T-helper 1 cell treated with Interleukin-12 subunit alpha and Interleukin-12 subunit beta and Interleukin-4 antibody, amounts not matched to agents 30 μg/mL and 1 μg/mL, for 36 hours (primary cell): ENCODE data around the gene TMEM30A.

ENCODE experiments used
- H3K27ac Mint-ChIP-seq: one replicate; pipeline ENCODE4 v1.8.0; 2021; ENCODE audit warnings: mild to moderate bottlenecking, mixed read lengths
- H3K27me3 Mint-ChIP-seq: one replicate; pipeline ENCODE4 v1.8.0; 2021; ENCODE audit warnings: low read depth, mixed read lengths
- H3K36me3 Mint-ChIP-seq: one replicate; pipeline ENCODE4 v1.8.0; 2021; ENCODE audit warnings: low read depth, mixed read lengths
- H3K4me1 Mint-ChIP-seq: one replicate; pipeline ENCODE4 v1.8.0; 2021; ENCODE audit warnings: low read depth, mixed read lengths
- H3K4me3 Mint-ChIP-seq: one replicate; pipeline ENCODE4 v1.8.0; 2021; ENCODE audit warnings: mild to moderate bottlenecking, moderate library complexity, mixed read lengths
- H3K9me3 Mint-ChIP-seq: one replicate; pipeline ENCODE4 v1.8.0; 2021; ENCODE audit warnings: mixed read lengths

TMEM30A gene

GRCh38 chr6:75284632-75285282 is at the start of gene TMEM30A:
Gene TMEM30A, minus strand, starts transcription at chr6:75284792. Its CDS starts 154 bp downstream, at chr6:75284638.
- no peaks in the 10 kb centered on the region for H3K9me3 Mint-ChIP-seq
- H3K4me1 Mint-ChIP-seq: peaks cover 31% of the 10 kb centered on the region
- H3K27ac Mint-ChIP-seq: no peak within 1 kb of the TSS
- peaks cover 5% of the 10 kb centered on the region for H3K36me3 Mint-ChIP-seq
- no peak within 1 kb of the TSS for H3K4me3 Mint-ChIP-seq
- H3K27me3 Mint-ChIP-seq: no peaks in the 10 kb centered on the region

DNA sequence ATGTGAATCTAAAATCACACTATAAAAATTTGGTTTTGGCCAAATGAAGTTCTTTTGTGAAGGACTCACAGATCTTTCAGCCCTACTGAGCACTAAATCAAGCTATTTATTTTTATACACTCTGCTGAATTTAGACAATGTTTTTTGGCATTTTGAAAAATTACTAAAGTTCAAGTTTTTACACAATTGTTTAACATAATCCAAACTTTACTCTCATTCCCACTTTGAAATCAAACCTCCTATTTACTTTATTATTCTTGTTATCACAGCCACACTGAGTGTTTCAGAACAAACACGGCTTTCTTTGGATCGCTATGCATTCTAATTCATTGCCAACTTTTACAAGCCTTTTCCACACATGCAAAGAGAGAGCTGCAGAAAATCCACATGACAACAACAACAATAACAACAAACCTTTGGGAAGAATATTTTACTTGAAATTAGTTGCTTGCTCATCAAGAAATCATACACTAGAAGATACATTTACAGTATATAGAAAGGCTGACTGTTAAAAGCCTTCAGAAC is 49.1 kb upstream of the TMEM30A start:
- Mint-ChIP-seq H3K36me3 (no peaks in the 10 kb centered on the region), H3K27me3 (peaks cover 42% of the 10 kb centered on the region), H3K27ac (no peak overlapping the region), H3K4me1 (no peaks in the 10 kb centered on the region), H3K9me3 (no peaks in the 10 kb centered on the region), H3K4me3 (no peak overlapping the region)

- Mint-ChIP-seq H3K9me3 (no peaks in the 10 kb centered on the region), H3K4me1 (no peaks in the 10 kb centered on the region), H3K36me3 (no peaks in the 10 kb centered on the region), H3K4me3 (no peak overlapping the region), H3K27me3 (peaks cover 38% of the 10 kb centered on the region), H3K27ac (no peak overlapping the region)
These were observed 46.6 kb upstream of the TMEM30A start for GRCh38 chr6:75331151-75331550.

DNA sequence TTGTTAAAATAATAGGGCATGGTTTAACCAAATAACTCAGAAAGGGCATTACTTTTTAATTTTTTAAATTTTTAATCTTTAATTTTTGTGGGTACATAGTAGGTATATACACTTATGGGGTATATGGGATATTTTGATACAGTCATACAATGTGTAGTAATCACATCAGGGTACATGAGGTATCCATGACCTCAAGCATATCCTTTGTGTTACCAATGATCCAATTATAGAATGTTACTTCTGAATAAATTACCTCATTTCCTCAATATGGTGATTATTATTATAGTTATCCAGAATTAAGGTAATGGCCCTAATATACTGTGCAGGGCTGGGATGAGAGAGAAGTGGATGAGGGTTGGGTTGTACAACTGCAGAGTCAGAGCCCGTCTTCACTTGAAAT is 45.1 kb upstream of the TMEM30A start:
- H3K4me1 Mint-ChIP-seq: no peaks in the 10 kb centered on the region
- no peaks in the 10 kb centered on the region for H3K9me3 Mint-ChIP-seq
- H3K27ac Mint-ChIP-seq: no peak overlapping the region
- H3K27me3 Mint-ChIP-seq: peaks cover 29% of the 10 kb centered on the region
- no peak overlapping the region for H3K4me3 Mint-ChIP-seq
- H3K36me3 Mint-ChIP-seq: no peaks in the 10 kb centered on the region

GRCh38 chr6:75327807-75328206 is 43.2 kb upstream of the TMEM30A start:
- Mint-ChIP-seq H3K4me3 (no peak overlapping the region), H3K36me3 (no peaks in the 10 kb centered on the region), H3K27ac (no peak overlapping the region), H3K9me3 (no peaks in the 10 kb centered on the region), H3K4me1 (no peaks in the 10 kb centered on the region), H3K27me3 (peaks cover 21% of the 10 kb centered on the region)

DNA sequence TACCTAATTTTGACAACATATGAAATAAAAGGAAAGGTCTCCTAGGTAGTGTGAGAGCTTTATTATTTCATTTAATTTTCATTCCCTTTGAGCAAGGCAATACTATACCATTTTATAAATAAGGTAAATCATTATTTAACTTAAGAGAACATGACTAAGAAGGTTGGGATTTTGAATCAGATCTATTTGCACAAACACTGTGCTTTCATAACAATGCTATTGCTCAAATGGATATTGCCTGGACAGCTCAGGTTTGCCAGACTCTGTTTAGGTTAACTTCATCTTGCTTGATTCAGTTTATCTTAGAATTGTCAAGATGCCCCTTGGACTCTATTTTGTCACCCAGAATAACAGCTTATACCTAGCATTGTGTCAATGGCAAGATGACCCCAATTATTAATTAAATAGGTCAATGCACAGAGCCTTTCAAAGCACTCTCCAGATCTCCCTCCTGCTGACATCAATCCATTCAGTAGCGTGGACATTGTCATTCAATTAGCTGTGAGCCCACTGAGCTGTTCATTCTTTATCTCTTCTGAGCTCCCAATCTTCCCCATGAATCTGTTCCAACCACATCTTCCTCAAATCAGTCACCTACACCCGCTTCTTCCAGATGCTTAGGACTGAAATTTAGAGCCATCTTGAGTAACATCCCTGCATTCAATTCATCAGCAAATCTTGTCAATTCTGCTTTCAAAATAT is 42.1 kb upstream of the TMEM30A start:
- Mint-ChIP-seq H3K27me3 (peaks cover 16% of the 10 kb centered on the region), H3K36me3 (no peaks in the 10 kb centered on the region), H3K4me3 (no peak overlapping the region), H3K9me3 (no peaks in the 10 kb centered on the region), H3K27ac (no peak overlapping the region), H3K4me1 (no peaks in the 10 kb centered on the region)

DNA sequence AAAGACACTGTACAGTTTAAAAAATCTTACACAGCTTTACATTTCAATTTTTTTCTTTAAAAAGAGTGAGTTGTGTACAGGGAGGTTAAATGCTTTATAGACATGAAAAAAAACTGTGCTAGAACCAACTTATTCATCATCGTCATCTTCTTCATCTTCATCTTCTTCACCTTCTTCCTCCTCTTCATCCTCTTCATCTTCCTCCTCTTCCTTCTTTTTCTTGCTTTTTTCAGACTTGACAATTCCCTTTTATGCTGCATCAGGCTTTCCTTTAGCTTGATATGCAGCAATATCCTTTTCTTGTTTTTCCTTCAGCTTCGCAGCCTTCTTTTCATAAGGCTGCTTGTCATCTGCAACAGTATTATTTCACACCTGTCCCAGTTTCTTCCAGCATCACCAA is 34.3 kb upstream of the TMEM30A start:
- H3K4me1 Mint-ChIP-seq: no peaks in the 10 kb centered on the region
- H3K27me3 Mint-ChIP-seq: peaks cover 18% of the 10 kb centered on the region
- H3K36me3 Mint-ChIP-seq: no peaks in the 10 kb centered on the region
- no peak overlapping the region for H3K27ac Mint-ChIP-seq
- no peaks in the 10 kb centered on the region for H3K9me3 Mint-ChIP-seq
- no peak overlapping the region for H3K4me3 Mint-ChIP-seq

GRCh38 chr6:75317503-75318206 is 33.1 kb upstream of the TMEM30A start:
- Mint-ChIP-seq H3K9me3 (no peaks in the 10 kb centered on the region), H3K27me3 (peaks cover 23% of the 10 kb centered on the region), H3K4me3 (no peak overlapping the region), H3K4me1 (no peaks in the 10 kb centered on the region), H3K27ac (no peak overlapping the region), H3K36me3 (no peaks in the 10 kb centered on the region)

- Mint-ChIP-seq H3K4me3 (no peak overlapping the region), H3K27ac (no peak overlapping the region), H3K4me1 (no peaks in the 10 kb centered on the region), H3K27me3 (peaks cover 23% of the 10 kb centered on the region), H3K36me3 (no peaks in the 10 kb centered on the region), H3K9me3 (no peaks in the 10 kb centered on the region)
These were observed 31.4 kb upstream of the TMEM30A start for GRCh38 chr6:75315978-75316377.

DNA sequence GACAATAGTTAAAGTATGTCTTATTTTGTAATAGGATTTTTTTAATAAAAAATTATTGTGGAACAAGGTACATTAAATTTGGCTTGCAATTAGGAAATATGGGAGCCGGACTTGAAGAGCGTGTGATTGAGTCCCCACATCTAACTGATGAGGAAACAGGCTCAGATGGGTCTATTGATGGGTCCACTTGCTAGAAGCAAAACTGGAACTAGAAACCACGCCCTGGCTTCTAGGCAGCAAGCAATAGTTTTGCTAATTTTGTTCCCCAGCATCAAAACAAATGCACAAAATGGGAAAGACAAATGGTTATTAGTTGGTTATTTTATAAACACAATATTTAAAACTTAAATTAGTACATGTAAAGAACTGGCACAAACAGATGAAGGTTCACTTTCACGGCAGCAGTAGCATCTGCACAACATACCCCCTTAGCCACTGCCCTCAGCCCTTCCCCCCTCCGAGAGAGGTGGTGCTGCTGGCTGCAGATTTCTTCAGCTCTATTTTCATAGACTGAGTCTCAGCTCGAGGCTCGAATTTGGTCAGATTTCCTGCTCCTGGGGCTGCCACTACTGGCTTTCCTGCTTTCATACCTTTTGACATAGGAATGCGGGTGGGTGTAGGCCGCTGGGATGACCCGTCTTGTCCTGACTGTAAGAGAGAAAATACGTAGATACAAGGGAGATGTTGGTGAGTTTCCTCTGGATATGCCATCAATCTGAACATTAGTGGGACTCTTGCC is 23.8 kb upstream of the TMEM30A start:
- Mint-ChIP-seq H3K4me3 (no peak overlapping the region), H3K4me1 (peaks cover 7% of the 10 kb centered on the region), H3K27ac (no peak overlapping the region), H3K9me3 (no peaks in the 10 kb centered on the region), H3K27me3 (peaks cover under 1% of the 10 kb centered on the region), H3K36me3 (no peaks in the 10 kb centered on the region)

GRCh38 chr6:75307364-75308004 is 22.9 kb upstream of the TMEM30A start:
- no peak overlapping the region for H3K4me3 Mint-ChIP-seq
- H3K36me3 Mint-ChIP-seq: no peaks in the 10 kb centered on the region
- peaks cover 7% of the 10 kb centered on the region for H3K4me1 Mint-ChIP-seq
- H3K27ac Mint-ChIP-seq: no peak overlapping the region
- H3K27me3 Mint-ChIP-seq: no peaks in the 10 kb centered on the region
- no peaks in the 10 kb centered on the region for H3K9me3 Mint-ChIP-seq

GRCh38 chr6:75306064-75306463 is 21.5 kb upstream of the TMEM30A start:
- Mint-ChIP-seq H3K36me3 (no peaks in the 10 kb centered on the region), H3K27me3 (no peaks in the 10 kb centered on the region), H3K4me3 (no peak overlapping the region), H3K27ac (no peak overlapping the region), H3K9me3 (no peaks in the 10 kb centered on the region), H3K4me1 (peaks cover 7% of the 10 kb centered on the region)

GRCh38 chr6:75305573-75305972 is 21.0 kb upstream of the TMEM30A start:
- H3K27me3 Mint-ChIP-seq: no peaks in the 10 kb centered on the region
- no peaks in the 10 kb centered on the region for H3K9me3 Mint-ChIP-seq
- H3K36me3 Mint-ChIP-seq: no peaks in the 10 kb centered on the region
- peaks cover 7% of the 10 kb centered on the region for H3K4me1 Mint-ChIP-seq
- no peak overlapping the region for H3K27ac Mint-ChIP-seq
- H3K4me3 Mint-ChIP-seq: no peak overlapping the region

- Mint-ChIP-seq H3K36me3 (no peaks in the 10 kb centered on the region), H3K27ac (no peak overlapping the region), H3K9me3 (no peaks in the 10 kb centered on the region), H3K4me3 (no peak overlapping the region), H3K4me1 (peaks cover 7% of the 10 kb centered on the region), H3K27me3 (no peaks in the 10 kb centered on the region)
These were observed 17.7 kb upstream of the TMEM30A start for GRCh38 chr6:75302280-75302679.
